ENCODE data around the gene NDUFC2. TPM values are rescaled to one million over a fixed set of nuclear protein-coding genes. Genes with fewer than 3 reads are reported as not detected.

The NDUFC2 gene
- total and polyA plus RNA-seq, 3 donors from 2014 or later, result 94.7 to 210 (median 105) TPM

DNA sequence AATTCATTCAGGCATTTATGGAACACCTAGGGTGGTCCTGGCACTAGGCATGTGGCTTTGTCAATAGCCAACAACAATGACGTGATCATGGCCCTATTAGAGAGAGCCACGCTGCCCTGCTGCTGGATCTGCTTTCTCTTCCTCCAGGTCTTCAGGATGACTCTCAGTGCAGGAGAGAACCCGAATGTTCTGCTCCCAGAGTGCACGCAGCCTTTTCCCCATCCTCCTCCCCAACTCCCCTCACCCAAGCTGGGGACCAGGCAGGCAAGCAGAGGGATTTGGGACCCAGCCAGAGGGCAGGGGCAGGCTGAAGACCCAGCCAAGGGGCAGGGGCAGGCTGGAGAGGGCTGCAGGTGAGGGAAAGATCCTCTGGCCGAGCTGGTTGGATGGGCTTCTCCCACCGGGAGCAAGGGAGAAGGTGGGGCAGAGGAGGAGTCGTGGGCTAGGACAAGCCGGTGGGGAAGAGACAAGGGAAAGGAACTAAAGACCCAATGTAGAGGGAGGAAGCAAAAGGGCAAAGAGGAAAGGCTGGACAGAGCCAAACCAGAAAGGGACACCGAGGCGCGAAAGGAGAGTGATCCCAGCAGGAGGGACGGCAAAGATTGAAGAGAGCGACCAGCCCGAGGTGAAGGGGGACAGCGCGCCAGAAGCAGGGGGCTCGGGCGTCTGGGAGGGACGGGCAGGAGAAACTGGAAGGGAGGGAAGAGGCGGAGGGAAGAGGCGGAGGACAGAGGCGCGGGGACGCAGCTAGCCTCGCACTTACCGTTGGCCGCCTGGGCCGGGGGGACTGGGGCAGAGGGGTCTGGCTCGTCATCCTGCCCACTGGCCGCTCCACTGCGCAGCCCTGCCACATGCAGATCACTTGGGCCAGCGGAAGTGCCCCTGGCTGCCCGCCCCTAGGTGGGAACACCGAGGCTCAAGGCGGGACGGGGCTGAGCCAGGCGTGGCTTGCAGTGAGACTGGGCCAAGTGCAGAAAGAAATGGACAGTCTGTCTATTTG is 57.0 kb downstream of the NDUFC2 start, which contains the start of gene KCTD14:
Gene KCTD14, minus strand, starts transcription at position 880 of the 1,000 bp plus-strand sequence. Its CDS starts 27 bp downstream, at position 853.
- DNase-seq, result peak; percentile 43

DNA sequence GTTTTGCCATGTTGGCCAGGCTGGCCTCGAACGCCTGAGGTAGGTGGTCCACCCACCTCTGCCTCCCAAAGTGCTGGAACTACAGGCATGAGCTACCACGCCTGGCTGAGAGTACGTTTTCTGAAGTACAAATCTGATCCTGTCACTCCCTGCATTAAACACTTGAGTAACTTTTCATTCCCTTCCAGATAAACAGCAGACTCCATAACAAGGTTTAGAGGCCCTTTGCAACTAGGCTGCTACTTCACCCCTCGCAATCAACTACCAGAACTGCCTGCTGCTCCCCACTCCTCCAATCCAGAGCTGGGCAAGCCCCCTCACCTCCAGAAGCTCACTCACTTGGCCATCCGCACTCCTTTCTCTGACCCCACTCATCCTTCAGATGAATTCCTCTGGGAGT is 58.1 kb downstream of the NDUFC2 start:
- no peaks in the 10 kb centered on the region for H3K27me3 ChIP-seq
- DNase-seq, result no peak
- WGBS, 2 donors, result 85 to 86% methylated on average over 6 of the region's 6 CpGs
- H3K4me3 ChIP-seq, result no peak overlapping the region
- intact Hi-C loops (cut with DNase I; ENCODE audit: low total_unique reads), result no loop called here
- no peaks in the 10 kb centered on the region for H3K9me3 ChIP-seq
- no peak for TF ChIP-seq POLR2A (IDR thresholded peaks at IDR 0.05)
- TF ChIP-seq, protein P1, sequence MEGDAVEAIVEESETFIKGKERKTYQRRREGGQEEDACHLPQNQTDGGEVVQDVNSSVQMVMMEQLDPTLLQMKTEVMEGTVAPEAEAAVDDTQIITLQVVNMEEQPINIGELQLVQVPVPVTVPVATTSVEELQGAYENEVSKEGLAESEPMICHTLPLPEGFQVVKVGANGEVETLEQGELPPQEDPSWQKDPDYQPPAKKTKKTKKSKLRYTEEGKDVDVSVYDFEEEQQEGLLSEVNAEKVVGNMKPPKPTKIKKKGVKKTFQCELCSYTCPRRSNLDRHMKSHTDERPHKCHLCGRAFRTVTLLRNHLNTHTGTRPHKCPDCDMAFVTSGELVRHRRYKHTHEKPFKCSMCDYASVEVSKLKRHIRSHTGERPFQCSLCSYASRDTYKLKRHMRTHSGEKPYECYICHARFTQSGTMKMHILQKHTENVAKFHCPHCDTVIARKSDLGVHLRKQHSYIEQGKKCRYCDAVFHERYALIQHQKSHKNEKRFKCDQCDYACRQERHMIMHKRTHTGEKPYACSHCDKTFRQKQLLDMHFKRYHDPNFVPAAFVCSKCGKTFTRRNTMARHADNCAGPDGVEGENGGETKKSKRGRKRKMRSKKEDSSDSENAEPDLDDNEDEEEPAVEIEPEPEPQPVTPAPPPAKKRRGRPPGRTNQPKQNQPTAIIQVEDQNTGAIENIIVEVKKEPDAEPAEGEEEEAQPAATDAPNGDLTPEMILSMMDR (IDR thresholded peaks at IDR 0.05), result no peak
- no peaks in the 10 kb centered on the region for H3K36me3 ChIP-seq (ENCODE audit: low read depth, missing control alignments)
- peaks cover 3% of the 10 kb centered on the region for H3K4me1 ChIP-seq
- no peak overlapping the region for H3K27ac ChIP-seq

More for the DNA sequence above, 57.0 kb downstream of the NDUFC2 start, which contains the start of gene KCTD14:
- WGBS, 2 donors, result 6 to 12% methylated on average over 34 to 37 of the region's 37 CpGs
- peaks cover 3% of the 10 kb centered on the region for H3K4me1 ChIP-seq
- no peak for TF ChIP-seq POLR2A (IDR thresholded peaks at IDR 0.05)
- TF ChIP-seq, protein P1 (IDR thresholded peaks at IDR 0.05), result no peak
- no peaks in the 10 kb centered on the region for H3K36me3 ChIP-seq (ENCODE audit: low read depth, missing control alignments)
- peak within 1 kb of the TSS; percentile 10 to 51 for H3K27ac ChIP-seq
- H3K4me3 ChIP-seq, result peak within 1 kb of the TSS; percentile 52 to 63
- H3K9me3 ChIP-seq, result no peaks in the 10 kb centered on the region
- no peaks in the 10 kb centered on the region for H3K27me3 ChIP-seq
- intact Hi-C loops (cut with DNase I; ENCODE audit: low total_unique reads), result no loop called here

DNA sequence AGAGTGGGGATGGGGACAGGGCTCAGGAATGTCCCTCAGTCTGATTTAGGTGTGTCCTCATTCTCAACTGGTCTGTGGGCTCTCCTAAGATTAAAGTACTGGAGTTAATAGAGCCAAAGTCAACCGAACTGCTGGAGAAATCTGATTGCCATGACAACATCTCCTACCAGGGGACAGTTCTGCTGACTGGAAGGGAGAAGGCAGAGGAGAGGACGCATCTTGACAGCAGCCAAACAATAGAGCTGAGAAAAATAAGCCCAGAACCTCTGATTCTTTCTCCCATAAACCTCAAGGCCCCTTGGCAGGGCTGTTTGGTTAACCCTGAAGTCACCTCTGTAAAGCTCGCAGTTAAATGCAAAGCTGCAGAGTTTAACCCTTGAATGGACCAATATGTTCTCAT is 59.4 kb downstream of the NDUFC2 start:
- no peak for DNase-seq
- intact Hi-C loops (cut with DNase I; ENCODE audit: low total_unique reads), result no loop called here

DNA sequence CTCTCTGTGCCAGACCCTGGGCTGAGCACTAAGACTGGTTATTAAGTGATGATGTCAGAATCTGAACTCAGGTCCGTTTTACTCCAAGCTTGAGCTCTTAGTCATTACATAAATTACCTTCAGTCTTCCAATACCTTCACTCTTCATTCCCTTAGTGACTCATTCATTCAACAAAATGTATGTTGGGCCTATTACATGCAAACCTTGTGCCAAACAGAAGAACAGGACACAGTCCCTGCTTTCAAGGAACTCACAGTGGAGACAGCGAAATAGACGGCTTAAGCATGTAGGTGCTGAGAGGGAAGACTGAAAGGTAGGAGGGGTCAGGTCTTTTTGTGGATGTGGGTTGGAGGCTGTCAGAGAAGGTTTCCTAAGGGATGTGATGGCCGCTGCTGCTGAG is 59.9 kb downstream of the NDUFC2 start:
- Histone ChIP-seq H3K4me3 (no peak overlapping the region), H3K9me3 (no peaks in the 10 kb centered on the region), H3K36me3 (ENCODE audit: low read depth, missing control alignments) (no peaks in the 10 kb centered on the region), H3K27ac (no peak overlapping the region), H3K4me1 (peaks cover 3% of the 10 kb centered on the region), H3K27me3 (no peaks in the 10 kb centered on the region)
- intact Hi-C loops (cut with DNase I; ENCODE audit: low total_unique reads), result no loop called here
- WGBS, 2 donors, result 63 to 84% methylated on average over 3 to 4 of the region's 4 CpGs
- no peak for DNase-seq
- TF ChIP-seq, protein P1 (IDR thresholded peaks at IDR 0.05), result no peak
- TF ChIP-seq POLR2A (IDR thresholded peaks at IDR 0.05), result no peak

More for the DNA sequence above, 59.4 kb downstream of the NDUFC2 start:
- TF ChIP-seq POLR2A (IDR thresholded peaks at IDR 0.05), result no peak
- TF ChIP-seq, protein P1 (IDR thresholded peaks at IDR 0.05), result no peak
- no peak overlapping the region for H3K4me3 ChIP-seq
- WGBS, 2 donors, result 50 to 64% methylated on average over 3 of the region's 3 CpGs
- no peaks in the 10 kb centered on the region for H3K27me3 ChIP-seq
- H3K36me3 ChIP-seq (ENCODE audit: low read depth, missing control alignments), result no peaks in the 10 kb centered on the region
- H3K27ac ChIP-seq, result no peak overlapping the region
- H3K4me1 ChIP-seq, result peaks cover 3% of the 10 kb centered on the region
- H3K9me3 ChIP-seq, result no peaks in the 10 kb centered on the region

Other genes starting within 250 kb of the NDUFC2 start
- 10 to 100 TPM; 37.4 to 48.2 TPM for gene INTS4, start 85.2 kb downstream of the NDUFC2 start, total RNA-seq
- gene INTS4, start 85.2 kb downstream of the NDUFC2 start, polyA plus RNA-seq (ENCODE audit: insufficient read depth, low read depth, low replicate concordance), result 20.2 TPM
- 1 to 10 TPM in 1 of 2 donors, under 1 TPM in 1; 0.71 to 1.4 TPM for gene KCTD14, start 56.6 kb downstream of the NDUFC2 start, total RNA-seq
- 3.8 TPM for gene KCTD14, start 56.6 kb downstream of the NDUFC2 start, polyA plus RNA-seq (ENCODE audit: insufficient read depth, low read depth, low replicate concordance)
- gene THRSP, start 16.0 kb downstream of the NDUFC2 start, total RNA-seq, result under 1 TPM in 1 of 2 donors, not detected in 1; 0.31 TPM
- gene THRSP, start 16.0 kb downstream of the NDUFC2 start, polyA plus RNA-seq (ENCODE audit: insufficient read depth, low read depth, low replicate concordance), result 0.37 TPM
- gene ALG8, start 59.8 kb upstream of the NDUFC2 start, total RNA-seq, result 10 to 100 TPM; 61.2 to 61.5 TPM
- 115 TPM for gene ALG8, start 59.8 kb upstream of the NDUFC2 start, polyA plus RNA-seq (ENCODE audit: insufficient read depth, low read depth, low replicate concordance)
- gene KCTD21, start 108.8 kb upstream of the NDUFC2 start, total RNA-seq, result 10 to 100 TPM; 14.2 to 14.7 TPM
- 10.2 TPM for gene KCTD21, start 108.8 kb upstream of the NDUFC2 start, polyA plus RNA-seq (ENCODE audit: insufficient read depth, low read depth, low replicate concordance)
- 10 to 100 TPM; 25.8 to 33.5 TPM for gene USP35, start 109.1 kb upstream of the NDUFC2 start, total RNA-seq
- gene USP35, start 109.1 kb upstream of the NDUFC2 start, polyA plus RNA-seq (ENCODE audit: insufficient read depth, low read depth, low replicate concordance), result 10.5 TPM

All from testis (tissue), 3 donors.